ENCODE data around the gene KRT7. TPM values are rescaled to one million over a fixed set of nuclear protein-coding genes. Genes with fewer than 3 reads are reported as not detected.

KRT7 gene
- total and polyA plus RNA-seq, 2 donors (not counting 3 experiments of a cell fraction or from before 2014, with no cell fraction given): 120 to 293 TPM

DNA sequence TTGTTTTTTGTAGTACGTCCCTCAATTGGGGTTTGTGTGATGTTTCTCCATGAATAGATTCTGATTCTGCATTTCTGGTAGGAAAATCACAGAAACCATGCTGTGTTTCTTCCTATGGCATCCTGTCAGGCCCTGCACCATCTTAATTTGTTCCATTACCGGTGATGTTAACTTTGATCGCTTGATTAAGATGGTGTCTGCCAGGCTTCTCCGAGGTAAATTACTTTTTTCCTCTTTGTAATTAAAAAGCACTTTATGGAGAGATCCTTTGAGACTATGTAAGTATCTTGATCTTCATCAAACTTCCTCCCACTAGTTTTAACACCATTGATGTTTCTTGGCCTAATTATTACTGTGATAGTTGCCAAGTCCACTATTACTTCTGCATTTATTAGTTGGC, 15.0 kb upstream of the KRT7 start:
- Histone ChIP-seq H3K9ac (replicated peaks; ENCODE audit: extremely low read depth, insufficient read depth, low read length) (no peak overlapping the region), H3K9me3 (replicated peaks; ENCODE audit: control insufficient read depth, insufficient read depth, low read length) (no peaks in the 10 kb centered on the region), H3K4me2 (ENCODE audit: insufficient read depth, low read length) (no peak overlapping the region), H3K79me2 (ENCODE audit: control insufficient read depth, insufficient read depth, low read length) (no peaks in the 10 kb centered on the region), H3K27ac (ENCODE audit: insufficient read depth, low read depth, low read length) (no peak overlapping the region), H2AFZ (ENCODE audit: low read depth, low read length) (no peak overlapping the region), H3K4me1 (ENCODE audit: control insufficient read depth, extremely low read depth, insufficient read depth, low read length) (peaks cover 36% of the 10 kb centered on the region), H4K20me1 (replicated peaks; ENCODE audit: control insufficient read depth, extremely low read depth, insufficient read depth, low read length) (no peaks in the 10 kb centered on the region), H3K9me1 (replicated peaks; ENCODE audit: control insufficient read depth, extremely low read depth, insufficient read depth, low read length) (no peaks in the 10 kb centered on the region), H3K27me3 (ENCODE audit: control insufficient read depth in 2 of 2, insufficient read depth in 2 of 2, low read length in 2 of 2) (no peaks in the 10 kb centered on the region), H3K4me3 (replicated peaks in 1 of 3; ENCODE audit: insufficient read depth in 1 of 3, low read depth in 1 of 3, low read length in 3 of 3) (no peak overlapping the region), H3K36me3 (ENCODE audit: control insufficient read depth in 2 of 2, extremely low read depth in 1 of 2, insufficient read depth in 2 of 2, low read length in 2 of 2) (no peaks in the 10 kb centered on the region)
- DNase-seq (ENCODE audit: low read depth, low spot score) (no peak), FAIRE-seq (no peak)
- POLR2A ChIA-PET: no interaction called here
- dilution Hi-C loops (cut with MboI; ENCODE audit: extremely low pct_ligation_motif_present, low sequenced_read_pairs): no loop called here
- no TSS peak for BruUV-seq (replicated peaks)
- CTCF ChIA-PET: interaction anchor here (8.1 kb wide), 1 partner anchor 28 kb away, joined by 138 read pairs; the partner anchor contains the start of gene KRT80
- no peak for TF ChIP-seq JUN (IDR thresholded peaks at IDR 0.05; ENCODE audit: borderline replicate concordance, insufficient read depth, insufficient read length, low read depth)
- no peak for TF ChIP-seq CTCF (IDR thresholded peaks at IDR 0.05; ENCODE audit: extremely low read depth in 1 of 2, insufficient read depth in 1 of 2, low read depth in 1 of 2, low read length in 2 of 2)
- intact Hi-C loops (cut with micrococcal nuclease): loop anchor here (10.0 kb wide), 1 partner anchor 657 kb away; no protein-coding TSS in a partner anchor

DNA sequence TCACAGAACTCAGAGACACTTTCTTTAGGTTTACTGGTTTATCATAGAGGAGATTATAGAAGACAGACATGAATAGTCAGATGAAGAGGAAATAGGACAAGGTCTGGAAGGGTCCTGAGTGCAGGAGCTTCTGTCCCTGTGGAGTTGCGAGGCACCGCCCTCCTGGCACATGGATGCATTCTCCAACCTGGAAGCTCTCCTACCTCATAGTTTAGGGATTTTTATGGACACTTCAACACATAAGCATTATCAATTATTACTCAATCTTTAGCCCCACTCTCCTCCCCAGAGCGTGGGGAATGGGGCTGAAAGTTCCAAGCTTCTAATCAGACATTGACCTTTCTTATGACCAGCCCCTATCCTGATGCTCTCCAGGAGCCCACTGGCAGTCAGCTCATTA, 12.6 kb upstream of the KRT7 start:
- dilution Hi-C loops (cut with MboI; ENCODE audit: extremely low pct_ligation_motif_present, low sequenced_read_pairs) (no loop called here), intact Hi-C loops (cut with micrococcal nuclease) (no loop called here)
- no peaks in the 10 kb centered on the region for H3K9me1 ChIP-seq (replicated peaks; ENCODE audit: control insufficient read depth, extremely low read depth, insufficient read depth, low read length)
- no peaks in the 10 kb centered on the region for H3K9me3 ChIP-seq (replicated peaks; ENCODE audit: control insufficient read depth, insufficient read depth, low read length)
- FAIRE-seq (no peak), DNase-seq (ENCODE audit: low read depth, low spot score) (no peak)
- H3K4me3 ChIP-seq (replicated peaks in 1 of 3; ENCODE audit: insufficient read depth in 1 of 3, low read depth in 1 of 3, low read length in 3 of 3): no peak overlapping the region
- no peaks in the 10 kb centered on the region for H4K20me1 ChIP-seq (replicated peaks; ENCODE audit: control insufficient read depth, extremely low read depth, insufficient read depth, low read length)
- H3K4me1 ChIP-seq (ENCODE audit: control insufficient read depth, extremely low read depth, insufficient read depth, low read length): peaks cover 25% of the 10 kb centered on the region
- BruUV-seq (replicated peaks): no TSS peak
- H3K27ac ChIP-seq (ENCODE audit: insufficient read depth, low read depth, low read length): no peak overlapping the region
- no peaks in the 10 kb centered on the region for H3K36me3 ChIP-seq (ENCODE audit: control insufficient read depth in 2 of 2, extremely low read depth in 1 of 2, insufficient read depth in 2 of 2, low read length in 2 of 2)
- POLR2A ChIA-PET: no interaction called here
- no peaks in the 10 kb centered on the region for H3K79me2 ChIP-seq (ENCODE audit: control insufficient read depth, insufficient read depth, low read length)
- no peaks in the 10 kb centered on the region for H3K27me3 ChIP-seq (ENCODE audit: control insufficient read depth in 2 of 2, insufficient read depth in 2 of 2, low read length in 2 of 2)
- H3K9ac ChIP-seq (replicated peaks; ENCODE audit: extremely low read depth, insufficient read depth, low read length): no peak overlapping the region
- CTCF ChIA-PET: interaction anchor here (1.2 to 3.8 kb wide), 4 partner anchors 10 to 107 kb away, joined by 3 to 20 read pairs (median 8); partner anchors contain the start of gene KRT80
- TF ChIP-seq GATA2 (IDR thresholded peaks at IDR 0.05; ENCODE audit: insufficient read depth, insufficient read length, low read depth, low read length): no peak
- no peak for TF ChIP-seq JUN (IDR thresholded peaks at IDR 0.05; ENCODE audit: borderline replicate concordance, insufficient read depth, insufficient read length, low read depth)
- no peak for TF ChIP-seq POLR2AphosphoS5 (IDR thresholded peaks at IDR 0.05; ENCODE audit: insufficient read depth, low read depth, low read length)
- no peak for TF ChIP-seq EZH2 (IDR thresholded peaks at IDR 0.05; ENCODE audit: borderline replicate concordance, low read depth, low read length, severe bottlenecking)
- no peak for TF ChIP-seq CTCF (IDR thresholded peaks at IDR 0.05; ENCODE audit: extremely low read depth in 1 of 2, insufficient read depth in 1 of 2, low read depth in 1 of 2, low read length in 2 of 2)
- TF ChIP-seq POLR2A (IDR thresholded peaks at IDR 0.05; ENCODE audit: low read depth, low read length): no peak
- TF ChIP-seq MYC (IDR thresholded peaks at IDR 0.05; ENCODE audit: low read depth, low read length): no peak
- TF ChIP-seq MAX (IDR thresholded peaks at IDR 0.05; ENCODE audit: insufficient read depth, insufficient read length): no peak
- TF ChIP-seq FOS (IDR thresholded peaks at IDR 0.05; ENCODE audit: borderline replicate concordance, insufficient read depth, low read length): no peak
- no peak overlapping the region for H3K4me2 ChIP-seq (ENCODE audit: insufficient read depth, low read length)
- H2AFZ ChIP-seq (ENCODE audit: low read depth, low read length): no peak overlapping the region
